Measurements from ENCODE around the gene AHCYL1.

DNA sequence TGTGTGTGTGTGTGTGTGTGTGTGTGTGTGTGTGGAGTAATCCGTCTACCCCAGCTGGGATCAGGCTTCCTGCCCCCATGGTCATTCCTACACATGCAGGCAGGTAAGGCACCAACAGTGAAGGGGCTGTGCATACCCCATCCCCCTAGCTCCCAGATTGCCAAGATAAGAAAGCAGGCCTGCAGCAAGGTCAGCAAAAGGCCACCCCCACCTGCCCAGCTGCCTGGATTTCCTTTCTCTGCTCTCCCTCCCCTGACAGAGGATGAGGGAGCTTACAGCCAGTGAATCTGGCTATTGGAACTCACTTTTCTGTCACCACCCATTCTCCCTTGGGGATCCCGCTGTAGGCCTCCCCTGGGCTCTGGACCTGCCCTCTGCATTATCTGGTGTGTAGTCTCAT is 78.0 kb downstream of the AHCYL1 start:
- TF ChIP-seq ZNF24 (IDR thresholded peaks at IDR 0.05) (no peak), POLR2A (IDR thresholded peaks at IDR 0.05; ENCODE audit: low read depth, low read length) (no peak), MYC (IDR thresholded peaks at IDR 0.05; ENCODE audit: insufficient read depth, insufficient read length, insufficient replicate concordance, low read length, severe bottlenecking) (no peak), BHLHE40 (IDR thresholded peaks at IDR 0.05; ENCODE audit: borderline replicate concordance in 1 of 2, low read depth in 2 of 2, low read length in 1 of 2) (no peak), EZH2 (IDR thresholded peaks at IDR 0.05; ENCODE audit: borderline replicate concordance, control insufficient read depth, low read depth, low read length) (no peak), CBFB (IDR thresholded peaks at IDR 0.05; ENCODE audit: low read depth) (no peak), HDGF (IDR thresholded peaks at IDR 0.05) (no peak), CREM (IDR thresholded peaks at IDR 0.05; ENCODE audit: low read depth) (no peak), SUZ12 (IDR thresholded peaks at IDR 0.05; ENCODE audit: unreplicated experiment) (no peak), MEF2A (IDR thresholded peaks at IDR 0.05; ENCODE audit: insufficient read depth, low read depth, low read length) (no peak), HCFC1 (IDR thresholded peaks at IDR 0.05; ENCODE audit: low read length) (no peak), SMC3 (IDR thresholded peaks at IDR 0.05; ENCODE audit: borderline replicate concordance, low read length) (no peak), WRNIP1 (IDR thresholded peaks at IDR 0.05; ENCODE audit: borderline replicate concordance, low read depth, low read length) (no peak)
- TF ChIP-seq, protein P1, sequence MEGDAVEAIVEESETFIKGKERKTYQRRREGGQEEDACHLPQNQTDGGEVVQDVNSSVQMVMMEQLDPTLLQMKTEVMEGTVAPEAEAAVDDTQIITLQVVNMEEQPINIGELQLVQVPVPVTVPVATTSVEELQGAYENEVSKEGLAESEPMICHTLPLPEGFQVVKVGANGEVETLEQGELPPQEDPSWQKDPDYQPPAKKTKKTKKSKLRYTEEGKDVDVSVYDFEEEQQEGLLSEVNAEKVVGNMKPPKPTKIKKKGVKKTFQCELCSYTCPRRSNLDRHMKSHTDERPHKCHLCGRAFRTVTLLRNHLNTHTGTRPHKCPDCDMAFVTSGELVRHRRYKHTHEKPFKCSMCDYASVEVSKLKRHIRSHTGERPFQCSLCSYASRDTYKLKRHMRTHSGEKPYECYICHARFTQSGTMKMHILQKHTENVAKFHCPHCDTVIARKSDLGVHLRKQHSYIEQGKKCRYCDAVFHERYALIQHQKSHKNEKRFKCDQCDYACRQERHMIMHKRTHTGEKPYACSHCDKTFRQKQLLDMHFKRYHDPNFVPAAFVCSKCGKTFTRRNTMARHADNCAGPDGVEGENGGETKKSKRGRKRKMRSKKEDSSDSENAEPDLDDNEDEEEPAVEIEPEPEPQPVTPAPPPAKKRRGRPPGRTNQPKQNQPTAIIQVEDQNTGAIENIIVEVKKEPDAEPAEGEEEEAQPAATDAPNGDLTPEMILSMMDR (IDR thresholded peaks at IDR 0.05 in 2 of 3, conservative IDR thresholded peaks at IDR 0.05 in 1 of 3; ENCODE audit: control insufficient read depth in 2 of 3, extremely low read depth in 1 of 3, insufficient read depth in 1 of 3, low read depth in 3 of 3, low read length in 3 of 3), result no peak

Measured in GM12878 (cell line).